NOMO-1 (cell line): ENCODE measurements around the gene CYSRT1.
"Not testable (repeated sequence)": the region's sequence is repeated elsewhere in the genome, so short reads cannot be mapped to it uniquely, and the experiment has no call there.

Source experiments
- DNase-seq, 2 experiments: peaks; one replicate each; lab custom pipeline; 2025; ENCODE audit not compliant: unreplicated experiment in 2 of 2; lab: John Stamatoyannopoulos, UW

CYSRT1 gene

GRCh38 chr9:137235424-137236237 is 10.7 kb downstream of the CYSRT1 start:
- no peak for DNase-seq

- peak; percentile 80 to 93 for DNase-seq
These were observed 11.4 kb downstream of the CYSRT1 start for GRCh38 chr9:137236238-137236935.

GRCh38 chr9:137236936-137237421 is 12.0 kb downstream of the CYSRT1 start:
- no peak for DNase-seq

GRCh38 chr9:137237759-137238726 is 13.1 kb downstream of the CYSRT1 start:
- no peak for DNase-seq

- not testable (repeated sequence) for DNase-seq
These were observed 14.7 kb downstream of the CYSRT1 start for GRCh38 chr9:137239541-137240200.

- peak; percentile 85 to 88 for DNase-seq
These were observed 15.4 kb downstream of the CYSRT1 start for GRCh38 chr9:137240318-137240840.

GRCh38 chr9:137240841-137241489 is 16.0 kb downstream of the CYSRT1 start, which contains the start of gene TUBB4B:
Gene TUBB4B (plus strand): TSS chr9:137241287. CDS start chr9:137241361, 74 bp downstream.
- DNase-seq: peak; percentile 100

- DNase-seq: peak; percentile 47 to 74
These were observed 16.7 kb downstream of the CYSRT1 start for GRCh38 chr9:137241490-137242268.

- no peak for DNase-seq
These were observed 17.6 kb downstream of the CYSRT1 start for GRCh38 chr9:137242269-137243203.

GRCh38 chr9:137243266-137243625 is 18.3 kb downstream of the CYSRT1 start:
- not testable (repeated sequence) for DNase-seq

- DNase-seq: no peak
These were observed 18.9 kb downstream of the CYSRT1 start for GRCh38 chr9:137243626-137244485.

GRCh38 chr9:137244486-137245449 is 19.8 kb downstream of the CYSRT1 start:
- DNase-seq: no peak

- no peak for DNase-seq
These were observed 20.8 kb downstream of the CYSRT1 start for GRCh38 chr9:137245450-137246421.
